ENCODE data around the gene PLCG1. TPM values are rescaled to one million over a fixed set of nuclear protein-coding genes. Genes with fewer than 3 reads are reported as not detected.

Gene PLCG1
- total RNA-seq, 2 donors from 2014 or later = 184 to 628 TPM

DNA sequence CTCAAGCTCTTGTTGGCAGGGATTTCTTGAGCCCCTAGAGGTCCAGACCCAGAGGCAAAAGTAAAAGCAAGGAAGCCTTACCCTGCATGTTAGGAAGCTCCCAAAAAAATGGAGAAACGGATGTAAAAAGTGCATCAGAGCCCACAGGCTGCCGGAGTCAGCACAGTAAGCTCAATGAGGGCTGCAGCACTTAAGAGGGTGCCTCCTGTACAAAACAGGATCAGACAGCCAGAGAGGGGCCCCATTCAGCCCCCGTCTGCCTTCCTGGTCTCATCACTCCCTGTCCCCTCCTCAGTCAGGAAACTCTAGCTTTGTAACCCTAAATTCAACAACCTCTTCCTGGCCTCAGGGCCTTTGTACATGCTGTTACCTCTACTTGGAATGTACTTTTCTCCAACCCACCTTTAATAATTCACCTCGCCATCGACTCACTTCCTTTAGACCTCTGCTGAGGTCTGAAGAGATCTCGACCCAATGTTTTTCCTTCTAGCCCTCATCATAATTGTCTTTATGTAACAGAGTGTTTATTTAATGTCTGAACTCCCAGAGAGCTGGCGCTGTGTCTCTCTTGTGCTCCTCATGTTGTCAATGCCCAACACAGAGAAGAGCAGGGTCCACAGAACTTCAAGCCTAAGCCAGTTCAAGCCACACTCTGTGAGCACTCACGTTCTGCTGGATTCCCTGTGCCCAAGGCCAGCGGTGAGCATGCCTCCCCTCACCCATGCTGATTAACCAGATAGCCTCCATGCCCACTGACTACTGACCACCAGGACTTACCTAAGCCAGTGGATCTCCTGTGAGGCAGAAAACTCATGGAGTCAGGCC, 2.8 kb upstream of the PLCG1 start:
- Mint-ChIP-seq H3K4me3 (peak overlapping the region; percentile 84), H3K4me1 (peaks cover 26% of the 10 kb centered on the region), H3K9me3 (no peaks in the 10 kb centered on the region), H3K27ac (peak overlapping the region; percentile 60), H3K36me3 (ENCODE audit: low read depth) (peaks cover 28% of the 10 kb centered on the region), H3K27me3 (no peaks in the 10 kb centered on the region)
- no peak for ATAC-seq (replicated peaks)

- H3K36me3 Mint-ChIP-seq (ENCODE audit: low read depth) = peaks cover 35% of the 10 kb centered on the region
- no peaks in the 10 kb centered on the region for H3K27me3 Mint-ChIP-seq
- no peak for ATAC-seq (replicated peaks)
- H3K4me1 Mint-ChIP-seq = peaks cover 27% of the 10 kb centered on the region
- peak overlapping the region; percentile 84 for H3K4me3 Mint-ChIP-seq
- H3K9me3 Mint-ChIP-seq = no peaks in the 10 kb centered on the region
- peak overlapping the region; percentile 60 for H3K27ac Mint-ChIP-seq
These were observed 2.0 kb upstream of the PLCG1 start for GRCh38 chr20:41135187-41135887.

- peaks cover 34% of the 10 kb centered on the region for H3K4me1 Mint-ChIP-seq
- peak overlapping the region; percentile 60 for H3K27ac Mint-ChIP-seq
- no peak for ATAC-seq (replicated peaks)
- peak overlapping the region; percentile 84 for H3K4me3 Mint-ChIP-seq
- H3K36me3 Mint-ChIP-seq (ENCODE audit: low read depth) = peaks cover 43% of the 10 kb centered on the region
- no peaks in the 10 kb centered on the region for H3K9me3 Mint-ChIP-seq
- no peaks in the 10 kb centered on the region for H3K27me3 Mint-ChIP-seq
These were observed 1.3 kb upstream of the PLCG1 start for GRCh38 chr20:41135888-41136679.

DNA sequence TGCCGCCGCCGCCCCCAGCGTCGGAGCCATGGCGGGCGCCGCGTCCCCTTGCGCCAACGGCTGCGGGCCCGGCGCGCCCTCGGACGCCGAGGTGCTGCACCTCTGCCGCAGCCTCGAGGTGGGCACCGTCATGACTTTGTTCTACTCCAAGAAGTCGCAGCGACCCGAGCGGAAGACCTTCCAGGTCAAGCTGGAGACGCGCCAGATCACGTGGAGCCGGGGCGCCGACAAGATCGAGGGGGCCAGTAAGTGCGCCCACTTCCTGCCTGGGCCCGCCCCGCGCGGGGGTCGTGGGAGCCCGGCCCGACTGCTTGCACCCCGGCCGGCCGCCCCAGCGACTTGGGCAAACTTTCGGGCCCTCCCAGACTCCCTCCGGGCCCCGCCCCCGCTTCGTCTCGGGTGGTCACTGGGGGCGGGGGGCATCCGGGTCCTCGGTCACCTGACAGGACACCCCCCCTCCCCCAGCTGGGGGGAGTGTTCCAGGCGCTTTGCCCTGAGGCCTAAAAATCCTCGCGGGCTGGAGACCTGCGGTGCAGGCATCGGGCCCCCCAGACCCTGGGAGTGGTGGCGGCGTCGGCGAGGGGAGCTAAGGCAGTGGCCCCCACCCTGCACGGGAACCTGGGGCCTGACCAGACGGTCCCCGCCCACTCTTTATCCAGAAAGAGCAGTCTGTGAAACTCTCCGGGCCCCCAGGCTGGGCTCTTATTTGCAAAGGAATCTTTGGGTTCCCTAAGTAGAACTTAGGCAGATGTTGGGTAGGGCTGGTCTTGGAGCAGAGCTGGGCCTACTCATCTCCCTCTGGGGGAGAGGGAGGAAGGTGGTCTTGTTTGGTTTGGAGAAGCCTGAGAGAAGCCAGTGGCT, 501 bp downstream of the PLCG1 start:
- H3K9me3 Mint-ChIP-seq = no peaks in the 10 kb centered on the region
- peaks cover 60% of the 10 kb centered on the region for H3K36me3 Mint-ChIP-seq (ENCODE audit: low read depth)
- H3K4me1 Mint-ChIP-seq = peaks cover 42% of the 10 kb centered on the region
- peak; percentile 17 for ATAC-seq (replicated peaks)
- peak overlapping the region; percentile 75 for H3K27ac Mint-ChIP-seq
- H3K27me3 Mint-ChIP-seq = no peaks in the 10 kb centered on the region
- H3K4me3 Mint-ChIP-seq = peak overlapping the region; percentile 81

- peak overlapping the region; percentile 75 for H3K27ac Mint-ChIP-seq
- H3K27me3 Mint-ChIP-seq = no peaks in the 10 kb centered on the region
- no peaks in the 10 kb centered on the region for H3K9me3 Mint-ChIP-seq
- H3K4me1 Mint-ChIP-seq = peaks cover 50% of the 10 kb centered on the region
- H3K36me3 Mint-ChIP-seq (ENCODE audit: low read depth) = peaks cover 68% of the 10 kb centered on the region
- H3K4me3 Mint-ChIP-seq = peak overlapping the region; percentile 81
- ATAC-seq (replicated peaks) = peak; percentile 4
These were observed 1.3 kb downstream of the PLCG1 start for GRCh38 chr20:41138475-41139226.

DNA sequence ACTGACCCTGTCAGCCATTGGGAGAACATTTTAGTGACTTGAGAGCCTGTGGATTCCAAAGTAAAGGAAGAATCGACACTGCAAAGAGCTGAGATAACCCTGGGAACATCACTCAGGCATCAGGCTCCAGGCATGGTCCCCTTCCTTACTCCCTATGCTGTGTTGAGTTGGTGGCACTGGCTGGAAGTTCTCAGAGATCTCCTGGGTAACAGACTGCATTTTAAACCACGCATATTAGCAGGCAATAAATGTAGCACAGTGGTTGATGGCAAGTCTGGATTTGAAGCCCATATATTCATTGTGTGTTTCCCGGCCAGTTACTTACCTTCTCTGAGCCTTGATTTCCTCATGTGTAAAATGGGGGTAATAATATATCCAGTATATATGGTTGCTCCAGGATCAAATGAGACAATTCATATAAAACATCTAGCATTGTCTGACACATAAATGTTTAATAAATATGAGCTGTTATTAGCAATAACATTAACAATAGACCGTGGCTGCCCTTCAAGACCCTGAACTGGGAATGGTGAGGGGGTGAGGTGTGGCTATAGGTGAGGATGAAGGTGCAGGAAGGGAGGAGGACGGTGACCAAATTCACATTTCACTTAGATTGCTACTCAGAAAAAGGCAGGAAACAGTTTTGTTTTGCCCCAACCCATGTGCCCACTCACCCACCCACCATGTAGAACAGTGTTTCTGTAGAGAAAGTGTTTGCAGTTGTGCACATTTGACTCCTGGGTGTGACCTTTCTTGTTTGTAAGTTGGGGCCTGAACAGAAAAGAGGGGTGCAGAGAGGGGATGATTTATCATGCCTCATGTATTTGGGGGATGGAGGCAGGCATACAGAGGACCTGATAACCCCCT, 2.1 kb downstream of the PLCG1 start:
- H3K27ac Mint-ChIP-seq = peak overlapping the region; percentile 75
- H3K36me3 Mint-ChIP-seq (ENCODE audit: low read depth) = peaks cover 76% of the 10 kb centered on the region
- no peaks in the 10 kb centered on the region for H3K27me3 Mint-ChIP-seq
- peak overlapping the region; percentile 81 for H3K4me3 Mint-ChIP-seq
- H3K4me1 Mint-ChIP-seq = peaks cover 57% of the 10 kb centered on the region
- H3K9me3 Mint-ChIP-seq = no peaks in the 10 kb centered on the region
- ATAC-seq (replicated peaks) = no peak

GRCh38 chr20:41140226-41141133, 3.1 kb downstream of the PLCG1 start:
- H3K4me3 Mint-ChIP-seq = peak overlapping the region; percentile 81
- H3K36me3 Mint-ChIP-seq (ENCODE audit: low read depth) = peaks cover 87% of the 10 kb centered on the region
- no peaks in the 10 kb centered on the region for H3K27me3 Mint-ChIP-seq
- H3K27ac Mint-ChIP-seq = peak overlapping the region; percentile 75
- H3K9me3 Mint-ChIP-seq = no peaks in the 10 kb centered on the region
- peak; percentile 15 for ATAC-seq (replicated peaks)
- peaks cover 58% of the 10 kb centered on the region for H3K4me1 Mint-ChIP-seq

GRCh38 chr20:41141153-41141815, 3.9 kb downstream of the PLCG1 start:
- no peak for ATAC-seq (replicated peaks)
- Mint-ChIP-seq H3K27ac (peak overlapping the region; percentile 75), H3K36me3 (ENCODE audit: low read depth) (peaks cover 85% of the 10 kb centered on the region), H3K4me1 (peaks cover 56% of the 10 kb centered on the region), H3K27me3 (no peaks in the 10 kb centered on the region), H3K9me3 (no peaks in the 10 kb centered on the region), H3K4me3 (peak overlapping the region; percentile 81)

GRCh38 chr20:41142245-41142644, 4.9 kb downstream of the PLCG1 start:
- peak overlapping the region; percentile 81 for H3K4me3 Mint-ChIP-seq
- no peaks in the 10 kb centered on the region for H3K9me3 Mint-ChIP-seq
- ATAC-seq (replicated peaks) = no peak
- H3K36me3 Mint-ChIP-seq (ENCODE audit: low read depth) = peaks cover 91% of the 10 kb centered on the region
- no peaks in the 10 kb centered on the region for H3K27me3 Mint-ChIP-seq
- peaks cover 64% of the 10 kb centered on the region for H3K4me1 Mint-ChIP-seq
- H3K27ac Mint-ChIP-seq = peak overlapping the region; percentile 75

- Mint-ChIP-seq H3K36me3 (ENCODE audit: low read depth) (peaks cover 94% of the 10 kb centered on the region), H3K9me3 (no peaks in the 10 kb centered on the region), H3K27ac (peak overlapping the region; percentile 75), H3K4me3 (peak overlapping the region; percentile 81), H3K27me3 (no peaks in the 10 kb centered on the region), H3K4me1 (peaks cover 66% of the 10 kb centered on the region)
- ATAC-seq (replicated peaks) = peak; percentile 50
These were observed 5.6 kb downstream of the PLCG1 start for GRCh38 chr20:41142919-41143318.

GRCh38 chr20:41143354-41143753, 6.0 kb downstream of the PLCG1 start:
- ATAC-seq (replicated peaks) = no peak
- Mint-ChIP-seq H3K36me3 (ENCODE audit: low read depth) (peaks cover 94% of the 10 kb centered on the region), H3K27ac (peak overlapping the region; percentile 75), H3K4me3 (peak overlapping the region; percentile 81), H3K27me3 (no peaks in the 10 kb centered on the region), H3K4me1 (peaks cover 70% of the 10 kb centered on the region), H3K9me3 (no peaks in the 10 kb centered on the region)
